ENCODE measurements around the gene SLC2A10.
"Not testable (repeated sequence)": the region's sequence is repeated elsewhere in the genome, so short reads cannot be mapped to it uniquely, and the experiment has no call there.

SLC2A10 gene

DNA sequence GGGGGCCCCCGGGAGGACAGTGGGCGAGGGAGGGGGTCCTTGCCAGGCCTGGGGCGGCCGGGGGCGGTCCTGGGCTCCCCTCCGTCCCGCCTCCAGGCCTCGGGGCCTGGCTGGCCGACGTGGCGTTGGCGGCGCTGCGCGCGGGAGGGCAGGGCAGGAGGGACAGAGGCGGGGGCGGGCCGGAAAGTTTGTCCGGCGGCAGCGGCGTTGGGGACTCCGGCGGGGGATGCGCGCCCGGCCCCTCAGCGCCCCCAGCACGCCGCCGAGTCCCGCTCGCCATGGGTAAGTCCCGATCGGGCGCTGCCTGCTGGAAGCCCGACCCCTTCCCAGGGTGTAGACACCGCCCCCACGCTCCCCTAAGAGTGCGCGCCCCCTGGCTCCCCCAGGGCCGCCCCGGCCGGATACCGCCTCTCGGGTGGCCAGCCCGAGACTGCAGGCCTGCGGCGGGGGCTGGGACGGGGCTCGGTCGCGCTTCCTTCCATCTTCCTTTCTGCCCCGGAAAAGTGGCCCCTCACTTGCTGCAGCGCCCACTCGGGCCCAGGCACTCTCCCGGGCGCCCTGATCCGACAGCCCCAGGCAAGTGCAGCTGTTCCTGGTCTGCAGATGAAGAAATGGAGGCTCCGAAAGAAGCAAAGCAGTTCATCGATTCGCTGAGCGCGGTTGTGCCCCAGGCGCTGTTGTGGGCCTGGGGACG is at the start of gene SLC2A10:
SLC2A10 (plus strand) TSS at position 191 of the 694 bp plus-strand sequence; CDS start at position 279, 88 bp downstream.
- in situ Hi-C loops (cut with MboI; ENCODE audit: low pct_unique_long_range_greater_than_20kb, low sequenced_read_pairs): no loop called here
- DNase-seq: no peak

DNA sequence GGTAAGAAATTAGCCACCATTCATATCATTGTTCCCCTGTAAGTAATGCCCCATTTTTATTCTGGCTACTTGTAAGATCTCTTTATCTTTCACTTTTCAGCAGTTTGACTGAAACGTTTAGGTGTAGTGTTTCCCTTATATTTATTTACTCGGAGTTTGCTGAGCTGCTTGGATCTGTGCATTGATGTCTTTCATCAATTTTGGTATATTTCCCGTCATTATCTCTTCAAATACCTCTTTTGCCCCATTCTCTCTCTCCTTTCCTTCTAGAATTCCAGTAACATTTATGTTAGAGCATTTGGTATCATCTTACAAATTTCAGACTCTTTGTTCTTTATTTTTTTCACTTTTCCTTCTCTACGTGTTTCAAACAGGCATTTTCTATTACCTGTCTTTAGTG is 49.0 kb upstream of the SLC2A10 start:
- in situ Hi-C loops (cut with MboI; ENCODE audit: low pct_unique_long_range_greater_than_20kb, low sequenced_read_pairs): no loop called here
- no peak for DNase-seq

DNA sequence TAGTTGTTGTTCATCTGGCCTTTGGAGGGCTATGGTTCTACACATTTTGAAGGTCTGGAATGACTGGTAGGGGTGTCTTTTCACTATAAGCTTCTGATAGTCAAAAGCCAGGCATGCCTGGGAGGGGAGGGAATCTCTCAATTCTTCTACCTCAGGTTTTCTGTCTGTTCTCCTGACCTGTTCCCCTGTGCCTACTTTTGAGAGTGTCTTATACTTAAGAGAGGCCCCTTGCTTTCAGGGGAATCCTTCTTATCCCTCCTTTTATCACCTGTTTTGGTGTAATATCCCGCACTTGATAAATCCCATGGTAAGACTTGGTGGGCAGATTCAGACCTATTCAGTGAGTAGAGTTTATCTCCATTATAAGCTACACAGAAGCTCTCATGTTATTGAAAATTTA is 47.8 kb upstream of the SLC2A10 start:
- in situ Hi-C loops (cut with MboI; ENCODE audit: low pct_unique_long_range_greater_than_20kb, low sequenced_read_pairs): no loop called here
- no peak for DNase-seq

DNA sequence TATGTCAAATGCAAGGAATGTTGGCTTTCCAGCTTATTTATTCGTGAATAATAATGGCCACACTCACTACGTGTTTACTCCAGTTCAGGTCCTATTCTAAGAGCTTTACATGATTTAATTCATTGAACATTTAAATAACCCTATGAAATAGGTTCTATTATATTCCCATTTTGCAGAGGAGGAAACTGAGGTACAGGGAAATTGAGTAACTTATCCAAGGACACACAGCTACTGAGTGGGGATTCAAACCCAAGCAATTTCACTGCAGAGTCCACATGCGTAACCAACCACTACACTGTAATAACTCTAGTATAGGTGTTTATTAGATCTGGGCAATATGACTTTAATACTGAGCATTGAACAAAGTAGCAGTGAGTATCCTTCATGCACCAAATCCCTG is 45.9 kb upstream of the SLC2A10 start:
- DNase-seq: no peak
- in situ Hi-C loops (cut with MboI; ENCODE audit: low pct_unique_long_range_greater_than_20kb, low sequenced_read_pairs): no loop called here

DNA sequence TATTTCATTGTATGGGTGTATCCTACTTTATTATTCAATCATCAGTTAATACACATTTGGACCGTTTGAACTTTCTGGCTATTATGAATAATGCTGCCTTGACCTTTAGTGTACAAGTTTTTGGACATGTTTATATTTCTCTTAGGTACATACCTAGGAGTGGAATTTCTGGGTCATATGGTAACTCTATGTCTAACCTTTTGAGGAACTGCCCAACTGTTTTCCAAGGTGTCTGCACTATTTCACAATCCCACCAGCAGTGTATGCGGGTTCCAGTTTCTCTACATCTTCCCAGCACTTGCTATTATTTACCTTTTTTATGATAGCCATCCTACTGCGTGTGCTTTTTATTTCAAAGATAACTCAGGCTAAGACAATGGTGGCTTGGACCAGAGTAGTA is 43.8 kb upstream of the SLC2A10 start:
- no peak for DNase-seq
- in situ Hi-C loops (cut with MboI; ENCODE audit: low pct_unique_long_range_greater_than_20kb, low sequenced_read_pairs): no loop called here

DNA sequence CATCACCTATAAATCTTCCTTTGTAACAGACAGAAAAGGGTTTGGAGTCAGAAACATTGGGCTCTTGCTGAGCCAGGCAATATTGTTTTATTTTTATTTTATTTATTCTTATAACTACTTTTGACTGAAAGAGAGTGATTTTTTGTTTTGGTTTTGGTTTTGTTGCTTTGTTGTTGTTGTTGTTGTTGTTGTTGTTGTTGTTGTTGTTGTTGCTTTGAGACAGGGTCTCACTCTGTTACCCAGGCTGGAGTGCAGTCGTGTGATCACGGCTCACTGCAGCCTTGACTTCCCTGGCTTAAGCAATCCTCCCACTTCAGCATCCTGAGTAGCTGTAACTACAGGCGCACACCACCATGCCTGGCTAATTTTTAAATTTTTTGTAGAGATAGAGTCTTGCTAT is 43.1 kb upstream of the SLC2A10 start:
- in situ Hi-C loops (cut with MboI; ENCODE audit: low pct_unique_long_range_greater_than_20kb, low sequenced_read_pairs): no loop called here
- no peak for DNase-seq

DNA sequence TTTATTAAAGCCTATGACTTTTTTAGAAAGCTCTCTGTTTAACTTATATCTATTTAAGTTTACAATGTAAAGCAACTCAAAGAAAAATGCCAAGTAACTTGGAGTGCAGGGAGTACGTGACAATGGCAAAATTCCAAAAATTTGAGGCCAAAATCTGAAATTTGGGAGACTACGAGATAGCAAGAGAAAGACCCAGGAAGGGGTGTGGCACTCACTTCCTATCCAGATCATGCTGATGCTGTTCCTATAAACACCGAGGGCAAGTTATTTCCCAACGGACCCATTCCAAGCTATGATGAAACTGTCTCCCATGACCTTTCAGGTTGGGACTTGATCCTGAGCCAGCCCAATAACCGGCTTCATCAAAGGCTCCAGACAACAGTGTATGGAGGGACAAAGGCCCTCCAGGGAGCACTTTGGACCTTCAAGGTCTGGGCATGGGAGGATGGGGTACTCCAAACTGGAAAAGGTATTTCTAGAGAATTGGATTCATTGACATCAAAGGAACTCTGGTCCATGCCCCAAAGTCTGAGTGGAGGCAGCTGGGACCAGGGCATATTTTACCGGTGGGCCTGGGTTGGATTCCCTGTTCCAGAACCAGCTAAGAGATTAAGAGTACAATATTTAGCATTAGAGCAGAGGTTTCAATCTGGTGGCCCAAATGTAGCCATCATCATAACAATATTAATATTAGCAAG is 42.5 kb upstream of the SLC2A10 start:
- in situ Hi-C loops (cut with MboI; ENCODE audit: low pct_unique_long_range_greater_than_20kb, low sequenced_read_pairs): no loop called here
- DNase-seq: no peak

DNA sequence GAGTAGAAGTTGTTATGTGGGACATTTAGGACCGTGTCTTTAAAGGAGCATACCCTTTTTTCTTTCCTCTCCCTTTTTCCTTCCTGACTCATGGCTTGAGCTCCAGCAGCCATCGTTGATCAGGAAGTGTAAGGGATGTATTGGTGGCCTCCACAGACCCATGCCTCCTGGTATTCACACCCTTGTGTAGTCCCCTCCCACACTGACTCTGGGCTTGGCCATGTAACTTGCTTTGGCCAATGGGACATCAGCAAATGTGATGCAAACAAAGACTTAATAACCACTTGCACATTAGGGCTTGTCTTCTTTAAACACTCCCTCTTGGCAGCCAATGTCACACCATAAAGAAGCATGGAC is 39.2 kb upstream of the SLC2A10 start:
- in situ Hi-C loops (cut with MboI; ENCODE audit: low pct_unique_long_range_greater_than_20kb, low sequenced_read_pairs): no loop called here
- DNase-seq: no peak

DNA sequence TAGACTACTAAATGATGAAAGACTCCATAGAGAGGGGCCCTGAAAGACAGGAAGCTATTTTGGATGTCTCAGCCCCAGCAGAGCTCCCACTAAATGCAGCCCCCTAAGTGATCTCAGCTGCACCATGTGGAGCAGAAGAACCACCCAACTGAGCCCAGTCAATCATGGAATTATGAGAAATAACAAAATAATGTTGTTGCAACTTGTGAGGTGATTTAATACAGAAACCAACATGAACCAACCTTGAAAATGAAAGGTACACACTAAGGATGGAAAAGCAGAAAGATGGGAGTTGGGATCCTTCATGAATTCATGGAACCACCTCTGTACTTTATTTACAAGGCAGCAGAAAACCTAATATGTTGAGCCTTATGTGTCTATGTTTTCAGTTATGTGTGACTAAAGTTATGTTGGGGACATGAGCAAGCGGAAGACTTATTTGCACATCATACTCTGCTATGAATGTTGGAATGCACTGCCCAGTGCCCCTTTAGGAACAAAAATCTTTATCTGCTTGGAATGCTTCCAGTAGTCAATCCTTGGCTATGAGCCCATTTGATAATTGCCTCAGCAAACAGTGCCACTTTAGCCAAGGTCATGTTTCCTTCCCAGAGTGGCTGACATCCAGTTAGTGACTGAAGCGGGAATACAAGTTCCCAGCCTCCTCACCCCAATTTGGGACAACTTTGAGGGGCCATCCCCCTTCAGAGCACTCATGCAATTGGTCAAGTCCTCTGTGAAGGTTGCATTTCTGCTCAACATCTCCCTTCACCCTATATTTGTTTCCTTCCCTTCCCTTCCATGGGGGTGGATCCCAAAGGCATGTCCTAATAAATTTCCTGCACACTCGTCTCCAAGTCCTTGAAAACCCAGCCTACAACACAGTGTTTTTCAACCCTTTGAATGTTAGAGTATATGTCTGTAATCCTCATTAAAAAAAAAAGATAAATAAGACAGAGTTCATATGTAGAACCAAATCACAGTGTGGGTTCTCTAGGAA is 38.6 kb upstream of the SLC2A10 start:
- in situ Hi-C loops (cut with MboI; ENCODE audit: low pct_unique_long_range_greater_than_20kb, low sequenced_read_pairs): no loop called here
- DNase-seq: no peak

DNA sequence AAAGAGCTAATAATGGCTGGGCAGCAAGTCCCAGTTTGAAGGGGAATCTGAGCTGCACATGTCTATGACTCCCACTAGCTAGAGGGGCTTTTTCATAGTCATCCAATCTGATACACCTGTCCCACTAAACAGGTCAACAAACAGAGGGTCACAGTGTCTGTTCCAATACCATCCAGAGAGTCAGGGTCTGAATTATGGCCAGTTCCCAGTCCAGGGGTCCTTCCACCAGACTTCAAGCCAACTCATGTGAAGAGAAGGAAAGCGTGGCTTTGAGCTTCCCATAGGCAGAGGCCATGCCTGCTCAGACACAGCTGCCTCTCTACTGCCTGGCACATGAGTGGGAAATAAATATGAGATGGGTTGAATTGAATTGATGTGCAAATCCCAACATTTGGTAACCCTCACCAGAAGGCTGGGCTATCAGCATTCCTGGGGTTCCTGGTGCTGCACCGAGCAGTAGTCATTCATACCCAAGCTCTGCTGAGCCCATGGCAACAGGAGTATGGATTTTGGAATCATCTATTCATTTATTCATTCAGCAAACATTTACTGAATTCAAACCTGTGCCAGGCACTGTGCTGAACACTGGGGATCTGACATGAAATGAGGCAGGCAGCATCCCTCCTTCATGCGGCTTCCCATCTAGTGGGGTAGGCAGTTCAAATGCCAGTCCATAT is 37.4 kb upstream of the SLC2A10 start:
- no peak for DNase-seq
- in situ Hi-C loops (cut with MboI; ENCODE audit: low pct_unique_long_range_greater_than_20kb, low sequenced_read_pairs): no loop called here

DNA sequence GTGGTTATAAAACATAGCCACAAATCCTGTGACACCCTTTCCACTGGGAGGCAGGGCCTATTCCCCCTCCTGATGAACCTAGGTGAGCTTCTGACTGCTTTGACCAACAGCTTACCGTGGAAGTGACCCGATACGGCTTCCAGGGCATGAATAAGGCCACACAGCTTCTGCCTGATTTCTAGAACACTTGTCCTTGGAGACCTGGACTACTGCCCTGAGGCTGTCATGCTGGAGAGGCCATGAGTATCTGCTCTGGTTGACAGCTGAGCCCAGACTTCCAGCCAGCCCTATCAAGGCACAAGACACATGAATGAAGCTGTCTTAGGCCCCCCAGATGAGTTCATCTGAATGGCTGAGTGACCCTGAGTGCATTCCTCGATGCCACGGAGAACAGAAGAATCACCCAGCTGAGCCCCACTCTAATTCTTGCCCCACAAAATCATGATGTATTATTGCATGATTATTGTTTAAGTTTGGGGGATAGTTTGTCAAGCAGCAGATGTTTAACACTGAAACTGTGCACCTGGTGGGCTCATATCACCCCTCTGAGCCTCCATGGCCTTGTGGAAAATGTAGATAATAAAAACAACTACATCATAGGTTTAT is 36.8 kb upstream of the SLC2A10 start:
- no peak for DNase-seq
- in situ Hi-C loops (cut with MboI; ENCODE audit: low pct_unique_long_range_greater_than_20kb, low sequenced_read_pairs): no loop called here

DNA sequence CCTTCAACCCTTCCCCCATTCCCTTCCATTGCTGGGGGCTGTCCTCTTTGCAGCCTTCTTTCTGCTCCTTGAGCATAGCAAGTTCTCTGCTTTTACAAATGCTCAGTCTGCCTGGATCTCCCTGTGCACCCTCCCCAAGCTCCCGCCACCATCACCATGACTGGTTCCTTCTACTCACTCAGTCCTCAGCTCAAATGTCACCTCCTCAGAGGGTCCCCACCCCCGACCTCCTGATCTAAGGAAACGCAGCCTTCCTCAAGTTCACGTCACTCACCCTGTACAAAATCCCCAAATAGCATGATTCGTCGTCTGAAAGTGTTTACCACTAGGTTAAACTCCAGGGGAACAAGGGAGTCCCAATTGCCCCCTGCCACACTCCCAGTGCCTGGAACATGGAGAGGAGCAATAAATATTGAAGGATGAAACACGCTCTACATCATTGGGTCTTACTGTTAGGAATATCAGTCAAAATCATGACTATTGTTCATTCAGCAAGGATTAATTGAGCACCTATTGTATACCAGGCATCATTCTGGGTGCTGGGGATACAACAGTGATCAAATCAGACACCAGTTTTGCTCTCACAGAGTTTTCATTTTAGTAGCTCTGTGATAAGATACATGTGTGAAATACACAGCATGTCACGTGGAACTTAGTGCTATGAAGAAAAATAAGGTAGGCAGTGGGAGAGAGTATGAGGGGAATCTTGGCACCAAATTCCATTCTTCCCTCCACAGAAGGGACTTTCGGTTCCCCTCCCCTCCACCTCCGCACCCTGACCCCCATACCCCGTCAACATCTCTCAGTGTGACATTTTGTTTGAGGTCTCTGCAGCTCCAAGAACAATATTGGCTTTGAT is 35.8 kb upstream of the SLC2A10 start:
- DNase-seq: no peak
- in situ Hi-C loops (cut with MboI; ENCODE audit: low pct_unique_long_range_greater_than_20kb, low sequenced_read_pairs): no loop called here

DNA sequence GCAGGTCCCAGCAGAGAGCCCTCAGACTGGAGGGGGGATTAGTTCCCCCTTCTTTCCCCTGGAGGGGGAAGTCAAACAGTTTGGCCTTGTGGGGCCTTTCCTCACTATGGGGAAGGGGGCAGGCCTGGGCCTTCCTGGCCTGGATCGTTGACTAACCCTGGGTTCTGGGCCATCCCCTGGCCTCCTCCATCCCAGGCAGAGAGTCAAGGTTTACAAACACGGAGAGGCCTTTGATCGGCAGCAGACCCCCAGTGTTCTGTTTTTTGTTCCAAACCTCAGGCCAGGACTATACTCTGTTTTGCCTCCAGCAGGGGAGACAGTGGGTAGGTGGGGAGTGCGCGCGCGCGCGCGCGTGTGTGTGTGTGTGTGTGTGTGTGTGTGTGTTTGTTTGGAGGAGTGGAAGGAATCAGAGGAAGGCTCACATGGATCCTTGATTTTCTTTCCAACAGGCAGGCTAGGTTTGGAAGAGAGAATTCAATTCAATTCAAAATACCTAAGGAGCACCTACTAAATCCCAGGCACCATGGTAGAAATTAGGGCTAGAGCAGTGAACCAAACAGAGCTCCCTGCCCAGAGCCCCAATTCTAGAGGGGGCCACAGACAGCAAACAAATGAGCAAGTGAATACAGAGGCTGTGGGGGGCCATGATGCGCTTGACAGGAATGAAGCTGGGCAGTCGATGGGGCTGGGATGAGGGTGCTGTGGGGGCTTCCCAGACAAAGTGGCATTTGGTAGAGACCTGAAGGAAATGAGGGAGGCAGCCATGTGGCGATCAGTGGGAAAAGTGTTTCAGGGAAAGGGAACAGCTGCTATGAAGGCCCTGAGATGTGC is 35.0 kb upstream of the SLC2A10 start:
- in situ Hi-C loops (cut with MboI; ENCODE audit: low pct_unique_long_range_greater_than_20kb, low sequenced_read_pairs): no loop called here
- no peak for DNase-seq

DNA sequence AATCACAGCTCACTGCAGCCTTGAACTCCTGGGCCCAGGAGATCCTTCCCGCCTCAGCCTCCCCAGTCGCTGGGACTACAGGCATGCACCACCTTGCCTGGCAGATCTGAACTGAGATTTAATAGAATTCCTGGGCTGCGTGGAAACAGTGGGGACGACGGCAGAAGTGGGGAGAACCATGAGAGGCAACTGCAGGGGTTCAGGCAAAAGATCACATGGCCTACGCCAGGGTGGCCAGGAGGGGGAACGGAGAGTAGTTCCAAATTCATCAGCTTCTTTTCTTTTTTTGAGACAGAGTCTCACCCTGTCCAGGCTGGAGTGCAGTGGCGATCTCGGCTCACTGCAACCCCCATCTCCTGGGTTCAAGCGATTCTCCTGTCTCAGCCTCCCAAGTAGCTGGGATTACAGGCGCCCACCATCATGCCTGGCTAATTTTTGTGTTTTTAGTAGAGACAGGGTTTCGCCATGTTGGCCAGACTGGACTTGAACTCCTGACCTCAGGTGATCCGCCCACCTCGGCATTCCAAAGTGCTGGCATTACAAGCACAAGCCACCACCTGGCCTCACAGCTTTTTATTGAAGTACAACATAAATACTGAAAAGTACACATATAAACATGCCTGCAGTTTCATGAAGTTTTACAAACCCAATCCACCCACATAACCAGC is 32.7 kb upstream of the SLC2A10 start:
- in situ Hi-C loops (cut with MboI; ENCODE audit: low pct_unique_long_range_greater_than_20kb, low sequenced_read_pairs); DNase-seq: not testable (repeated sequence)

DNA sequence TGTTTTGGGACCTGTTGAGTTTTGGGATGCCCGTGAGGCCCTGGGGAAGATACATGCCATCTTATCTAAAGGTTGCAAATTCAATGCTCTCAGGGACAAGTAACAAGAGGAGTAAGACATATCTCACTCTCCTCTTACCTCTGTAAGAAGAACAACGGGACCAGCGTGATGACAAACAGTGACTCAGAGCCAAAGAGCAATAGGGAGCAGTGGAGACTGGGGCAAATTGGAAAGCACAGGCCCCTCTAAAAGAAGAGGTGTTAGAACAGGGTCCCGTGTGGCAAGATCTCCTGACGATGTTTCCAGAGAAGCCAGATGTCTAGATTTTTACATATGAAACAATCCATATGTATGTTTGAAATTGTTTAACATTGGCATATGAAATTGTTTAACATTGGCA is 31.8 kb upstream of the SLC2A10 start:
- no peak for DNase-seq
- in situ Hi-C loops (cut with MboI; ENCODE audit: low pct_unique_long_range_greater_than_20kb, low sequenced_read_pairs): no loop called here

DNA sequence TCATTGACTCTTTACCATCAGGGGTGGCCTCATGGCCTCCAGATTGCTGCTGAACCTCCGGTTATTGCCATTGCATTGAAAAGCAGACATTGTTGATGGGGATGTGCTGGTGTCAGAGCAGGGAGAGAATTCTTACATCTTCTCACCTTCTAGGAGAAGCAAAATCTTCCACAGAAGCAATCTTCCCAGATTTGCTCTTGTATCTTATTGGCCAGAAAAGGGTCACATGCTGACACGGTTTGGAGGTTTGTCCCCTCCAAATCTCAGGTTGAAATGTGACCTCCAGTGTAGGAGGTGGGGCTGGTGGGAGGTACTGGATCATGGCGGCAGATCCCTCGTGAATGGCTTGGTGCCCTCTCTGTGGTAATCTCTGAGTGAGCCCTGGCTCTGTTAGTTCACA is 30.9 kb upstream of the SLC2A10 start:
- in situ Hi-C loops (cut with MboI; ENCODE audit: low pct_unique_long_range_greater_than_20kb, low sequenced_read_pairs): no loop called here
- DNase-seq: no peak

DNA sequence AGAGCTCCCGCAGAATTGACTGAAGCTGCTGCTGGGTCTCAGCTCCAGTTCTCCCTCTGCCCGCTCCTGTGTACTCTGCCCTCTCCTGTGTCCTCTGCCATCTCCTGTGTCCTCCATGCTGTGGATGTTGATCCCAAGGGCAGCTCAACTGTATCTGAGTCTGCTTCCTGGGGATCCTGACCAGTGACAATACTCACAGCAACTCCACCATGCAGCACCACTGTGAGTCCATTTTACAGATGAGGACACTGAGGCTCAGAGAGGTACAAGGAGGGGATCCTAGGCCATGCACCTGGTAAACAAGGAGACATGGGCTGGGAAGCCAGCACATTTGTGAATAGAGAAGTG is 28.8 kb upstream of the SLC2A10 start:
- DNase-seq: no peak
- in situ Hi-C loops (cut with MboI; ENCODE audit: low pct_unique_long_range_greater_than_20kb, low sequenced_read_pairs): loop anchor here (10.0 kb wide), 1 partner anchor 156 kb away; no protein-coding TSS in a partner anchor

Measured in KBM-7 (cell line).